ENCODE results near the gene C2CD3.

C2CD3 gene

DNA sequence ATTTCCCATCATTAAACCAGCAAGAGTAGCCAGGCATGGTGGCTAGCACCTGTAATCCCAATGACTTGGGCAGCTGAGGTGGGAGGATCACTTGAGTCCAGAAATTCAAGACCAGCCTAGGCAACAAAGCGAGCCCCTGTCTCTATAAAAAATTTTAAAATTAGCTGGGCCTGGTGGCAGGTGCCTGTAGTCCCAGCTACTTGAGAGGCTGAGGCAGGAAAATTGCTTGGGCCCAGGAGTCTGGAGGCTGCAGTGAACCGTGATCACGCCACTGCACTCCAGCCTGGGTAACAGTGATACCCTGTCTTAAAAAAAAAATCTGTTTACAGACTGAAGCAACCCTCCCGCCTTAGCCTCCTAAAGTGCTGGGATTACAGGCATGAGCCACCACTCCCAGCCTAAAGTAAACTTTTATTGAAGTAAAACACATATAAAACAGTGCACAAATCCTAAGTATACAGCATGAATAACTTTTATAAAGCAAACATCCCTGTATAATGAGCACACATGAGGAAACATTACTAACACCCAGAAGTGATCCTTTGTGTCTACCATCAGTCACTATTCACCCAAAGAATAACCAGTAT lies 174.5 kb downstream of the C2CD3 start:
- no peaks in the 10 kb centered on the region for H3K36me3 ChIP-seq
- no peak overlapping the region for H3K27ac ChIP-seq
- intact Hi-C loops (cut with DNase I; ENCODE audit: low total_unique reads): no loop called here
- no peak overlapping the region for H3K4me3 ChIP-seq
- H3K27me3 ChIP-seq: no peaks in the 10 kb centered on the region
- no peaks in the 10 kb centered on the region for H3K9me3 ChIP-seq
- H3K4me1 ChIP-seq: no peaks in the 10 kb centered on the region
- DNase-seq: no peak
- TF ChIP-seq, protein P1, sequence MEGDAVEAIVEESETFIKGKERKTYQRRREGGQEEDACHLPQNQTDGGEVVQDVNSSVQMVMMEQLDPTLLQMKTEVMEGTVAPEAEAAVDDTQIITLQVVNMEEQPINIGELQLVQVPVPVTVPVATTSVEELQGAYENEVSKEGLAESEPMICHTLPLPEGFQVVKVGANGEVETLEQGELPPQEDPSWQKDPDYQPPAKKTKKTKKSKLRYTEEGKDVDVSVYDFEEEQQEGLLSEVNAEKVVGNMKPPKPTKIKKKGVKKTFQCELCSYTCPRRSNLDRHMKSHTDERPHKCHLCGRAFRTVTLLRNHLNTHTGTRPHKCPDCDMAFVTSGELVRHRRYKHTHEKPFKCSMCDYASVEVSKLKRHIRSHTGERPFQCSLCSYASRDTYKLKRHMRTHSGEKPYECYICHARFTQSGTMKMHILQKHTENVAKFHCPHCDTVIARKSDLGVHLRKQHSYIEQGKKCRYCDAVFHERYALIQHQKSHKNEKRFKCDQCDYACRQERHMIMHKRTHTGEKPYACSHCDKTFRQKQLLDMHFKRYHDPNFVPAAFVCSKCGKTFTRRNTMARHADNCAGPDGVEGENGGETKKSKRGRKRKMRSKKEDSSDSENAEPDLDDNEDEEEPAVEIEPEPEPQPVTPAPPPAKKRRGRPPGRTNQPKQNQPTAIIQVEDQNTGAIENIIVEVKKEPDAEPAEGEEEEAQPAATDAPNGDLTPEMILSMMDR (IDR thresholded peaks at IDR 0.05): no peak

DNA sequence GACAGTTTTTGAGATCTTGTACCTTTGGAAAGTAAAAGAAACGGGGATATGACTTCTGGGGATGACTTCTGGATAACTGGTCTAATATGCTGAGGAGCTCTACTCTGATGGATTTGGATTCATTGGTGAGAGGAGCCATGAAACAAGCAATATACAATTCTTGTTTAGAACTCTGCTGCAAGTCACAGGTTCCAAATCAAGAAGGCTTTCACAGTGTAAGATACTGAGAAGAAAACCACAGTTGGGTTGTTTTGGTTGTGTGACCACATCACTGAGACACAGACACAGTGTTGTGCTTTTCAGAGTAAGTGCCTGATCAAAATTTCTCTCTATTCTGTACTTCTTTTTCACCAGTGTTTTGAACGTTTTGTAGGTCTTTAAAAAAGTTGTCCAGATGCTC lies 175.1 kb downstream of the C2CD3 start:
- Histone ChIP-seq H3K36me3 (no peaks in the 10 kb centered on the region), H3K27me3 (no peaks in the 10 kb centered on the region), H3K4me1 (no peaks in the 10 kb centered on the region), H3K27ac (no peak overlapping the region), H3K4me3 (no peak overlapping the region), H3K9me3 (no peaks in the 10 kb centered on the region)
- TF ChIP-seq, protein P1 (IDR thresholded peaks at IDR 0.05): no peak
- intact Hi-C loops (cut with DNase I; ENCODE audit: low total_unique reads): no loop called here
- no peak for DNase-seq

DNA sequence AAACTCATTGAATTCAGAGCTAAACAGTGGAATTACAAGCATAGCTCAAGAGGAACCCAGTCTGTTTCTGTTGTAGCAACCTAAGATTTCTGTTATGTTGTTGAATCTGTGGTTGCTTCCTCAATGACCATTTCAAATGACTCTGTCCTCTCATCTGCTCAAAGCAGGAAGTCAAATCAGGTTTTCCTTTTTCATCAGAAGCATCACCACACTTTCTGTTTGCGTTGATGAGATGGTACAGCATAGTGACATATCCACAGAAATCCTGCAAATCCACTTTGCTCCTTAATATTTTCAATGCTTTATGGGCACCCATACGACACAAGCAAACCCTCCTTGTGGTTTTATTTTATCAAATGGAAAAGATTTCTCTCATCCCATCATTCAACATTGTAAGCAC lies 175.6 kb downstream of the C2CD3 start:
- DNase-seq: no peak
- no peaks in the 10 kb centered on the region for H3K36me3 ChIP-seq
- intact Hi-C loops (cut with DNase I; ENCODE audit: low total_unique reads): no loop called here
- H3K9me3 ChIP-seq: no peaks in the 10 kb centered on the region
- H3K4me1 ChIP-seq: no peaks in the 10 kb centered on the region
- H3K4me3 ChIP-seq: no peak overlapping the region
- no peaks in the 10 kb centered on the region for H3K27me3 ChIP-seq
- TF ChIP-seq, protein P1 (IDR thresholded peaks at IDR 0.05): no peak
- H3K27ac ChIP-seq: no peak overlapping the region

DNA sequence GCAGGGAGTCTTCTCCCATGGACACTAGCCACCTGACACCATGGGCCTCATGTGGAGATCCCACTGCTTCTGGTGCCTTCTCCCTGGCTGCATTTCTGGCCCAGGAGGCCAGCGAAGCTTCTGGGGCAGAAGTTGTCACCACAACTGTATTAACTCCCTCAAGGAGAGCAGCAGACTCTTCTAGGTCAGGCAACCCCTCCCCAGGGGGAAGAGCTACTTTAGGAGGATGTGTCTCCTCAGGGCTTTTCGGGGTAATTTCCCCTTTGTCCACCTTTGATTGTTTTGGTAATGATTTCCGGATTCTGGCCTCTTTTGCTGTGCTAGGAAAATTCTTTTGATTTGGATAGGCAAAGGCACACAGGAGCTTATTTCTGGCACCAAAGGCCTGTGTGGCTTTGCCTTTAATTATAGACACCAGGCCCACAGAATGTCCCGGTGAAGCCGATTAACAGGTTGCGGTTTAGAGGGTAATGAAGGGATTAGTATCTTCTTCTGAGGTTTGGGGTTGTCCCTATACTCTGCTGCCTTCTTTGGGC lies 179.3 kb downstream of the C2CD3 start:
- TF ChIP-seq, protein P1 (IDR thresholded peaks at IDR 0.05): no peak
- H3K27me3 ChIP-seq: no peaks in the 10 kb centered on the region
- no peaks in the 10 kb centered on the region for H3K4me1 ChIP-seq
- intact Hi-C loops (cut with DNase I; ENCODE audit: low total_unique reads): no loop called here
- H3K27ac ChIP-seq: no peak overlapping the region
- H3K9me3 ChIP-seq: no peaks in the 10 kb centered on the region
- DNase-seq: peak in 1 of 2 donors; percentile 7
- H3K4me3 ChIP-seq: no peak overlapping the region
- no peaks in the 10 kb centered on the region for H3K36me3 ChIP-seq

DNA sequence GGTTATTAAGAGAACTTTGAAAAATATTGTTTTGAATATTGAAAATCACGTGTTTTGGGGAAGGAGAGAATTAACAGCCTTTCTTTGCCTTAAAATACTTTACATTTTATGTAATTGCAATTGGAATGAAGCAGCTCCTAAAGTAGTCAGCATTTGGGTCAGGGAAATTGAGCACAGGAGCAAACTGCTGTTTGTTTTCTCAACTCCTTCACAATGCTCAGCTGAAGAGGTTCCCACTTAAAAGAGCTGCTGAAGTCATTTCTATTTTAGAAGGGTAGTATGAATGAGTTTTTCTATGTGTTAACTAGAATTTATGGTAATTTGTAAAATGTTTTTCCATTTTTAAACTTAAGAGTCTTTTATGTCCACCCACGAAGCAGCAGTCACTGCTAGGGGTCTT lies 180.1 kb downstream of the C2CD3 start:
- no peaks in the 10 kb centered on the region for H3K9me3 ChIP-seq
- H3K4me1 ChIP-seq: no peaks in the 10 kb centered on the region
- intact Hi-C loops (cut with DNase I; ENCODE audit: low total_unique reads): no loop called here
- TF ChIP-seq, protein P1 (IDR thresholded peaks at IDR 0.05): no peak
- H3K27ac ChIP-seq: no peak overlapping the region
- H3K36me3 ChIP-seq: no peaks in the 10 kb centered on the region
- H3K27me3 ChIP-seq: no peaks in the 10 kb centered on the region
- H3K4me3 ChIP-seq: no peak overlapping the region
- no peak for DNase-seq
